B cell (primary cell): ENCODE data around the gene DZIP1L. TPM values are rescaled to one million over a fixed set of nuclear protein-coding genes. Genes with fewer than 3 reads are reported as not detected.

ENCODE experiments used
- ATAC-seq: fragments of 200-7000 bp; cut with Tn5 transposase; one replicate; pipeline ENCODE4 v1.10.0; 2021; ENCODE audit warnings: low read depth, mild to moderate bottlenecking, moderate number of reproducible peaks, moderate library complexity
- CTCF ChIA-PET: fragments of 350-600 bp; sonication (Branson Sonifier 250); formaldehyde crosslinking; loops from one replicate; lab custom pipeline; 2021; ENCODE audit warnings: antibody characterized with exemption, inconsistent platforms; lab: Charles Lee
- POLR2A ChIA-PET: fragments of 350-600 bp; sonication (Branson Sonifier 250); formaldehyde crosslinking; loops from one replicate; lab custom pipeline; 2021; ENCODE audit warnings: antibody characterized with exemption; lab: Charles Lee
- DNase-seq: peaks from one replicate; pipeline ENCODE4 v3.0.0; 2013
- H2AFZ ChIP-seq: 2 replicates; pipeline ENCODE4 v1.6.1; 2012; ENCODE audit warnings: mild to moderate bottlenecking, low read depth, low read length; ENCODE audit not compliant: insufficient read depth, poor library complexity, severe bottlenecking
- H3K27ac ChIP-seq, 2 donors: 1 replicate in 1 of 2; 2 replicates in 1 of 2; pipeline ENCODE4 v1.5.1; 2012 to 2013; ENCODE audit warnings: low read length in 2 of 2, mild to moderate bottlenecking in 2 of 2, moderate library complexity in 1 of 2
- H3K27me3 ChIP-seq, 4 experiments: fragments of 200-600 bp in 1 of 4; sonication (generic) in 1 of 4; replicated peaks in 1 of 4; 1 replicate in 2 of 4; 2 replicates in 2 of 4; pipeline versions ENCODE4 v1.6.1 to v1.7.0; 2013 to 2016; ENCODE audit warnings: low read length in 3 of 4, mild to moderate bottlenecking in 2 of 4, mixed read lengths in 1 of 4, moderate library complexity in 1 of 4; ENCODE audit not compliant: insufficient read depth in 4 of 4, control insufficient read depth in 3 of 4; ENCODE audit errors: control extremely low read depth in 1 of 4
- H3K36me3 ChIP-seq, 2 experiments: replicated peaks in 1 of 2; 1 replicate in 1 of 2; 2 replicates in 1 of 2; pipeline versions ENCODE4 v1.6.1 to v1.7.1; 2013; ENCODE audit warnings: low read length in 1 of 2; ENCODE audit not compliant: insufficient read depth in 2 of 2, control insufficient read depth in 1 of 2; ENCODE audit errors: control extremely low read depth in 1 of 2, extremely low read depth in 1 of 2
- H3K4me1 ChIP-seq, 2 donors: fragments of 200-600 bp in 1 of 2; sonication (generic) in 1 of 2; 1 replicate in 1 of 2; 2 replicates in 1 of 2; pipeline versions ENCODE4 v1.5.1 to v1.6.1; 2013 to 2017; ENCODE audit warnings: low read length in 2 of 2; ENCODE audit not compliant: control insufficient read depth in 2 of 2, insufficient read depth in 2 of 2
- H3K4me2 ChIP-seq: replicated peaks from 2 replicates; pipeline ENCODE3; 2012; ENCODE audit warnings: mild to moderate bottlenecking, low read depth, low read length; ENCODE audit not compliant: poor library complexity, severe bottlenecking
- H3K4me3 ChIP-seq, 5 experiments: fragments of 200-600 bp in 1 of 5; sonication (generic) in 1 of 5; 1 replicate in 3 of 5; 2 replicates in 2 of 5; pipeline versions ENCODE4 v1.5.1 to v1.7.0; 2011 to 2016; ENCODE audit warnings: low read length in 4 of 5, mild to moderate bottlenecking in 4 of 5, low read depth in 2 of 5, control low read depth in 1 of 5, moderate library complexity in 1 of 5; ENCODE audit not compliant: insufficient read depth in 1 of 5; ENCODE audit errors: control extremely low read depth in 1 of 5, extremely low read depth in 1 of 5
- H3K79me2 ChIP-seq: fragments of 200-600 bp; sonication (generic); one replicate; pipeline ENCODE4 v1.6.0; 2016; ENCODE audit warnings: low read length; ENCODE audit not compliant: control insufficient read depth, insufficient read depth
- H3K9ac ChIP-seq: fragments of 200-600 bp; sonication (generic); 2 replicates; pipeline ENCODE4 v1.6.1; 2017; ENCODE audit warnings: mild to moderate bottlenecking, low read length, moderate library complexity
- H3K9me3 ChIP-seq, 3 donors: one replicate each; pipeline versions ENCODE4 v1.6.1 to v1.7.1; 2013; ENCODE audit warnings: low read length in 2 of 3; ENCODE audit not compliant: control insufficient read depth in 2 of 3, insufficient read depth in 1 of 3; ENCODE audit errors: control extremely low read depth in 1 of 3
- H4K20me1 ChIP-seq: 2 replicates; pipeline ENCODE4 v1.6.0; 2012; ENCODE audit warnings: mild to moderate bottlenecking, low read length; ENCODE audit not compliant: insufficient read depth, control insufficient read depth, poor library complexity, severe bottlenecking
- H3K27ac Mint-ChIP-seq: one replicate; pipeline ENCODE4 v1.8.0; 2021; ENCODE audit warnings: mixed read lengths
- H3K27me3 Mint-ChIP-seq: one replicate; pipeline ENCODE4 v1.8.0; 2021; ENCODE audit warnings: mixed read lengths
- H3K4me1 Mint-ChIP-seq: one replicate; pipeline ENCODE4 v1.8.0; 2021; ENCODE audit warnings: mixed read lengths
- H3K4me3 Mint-ChIP-seq: one replicate; pipeline ENCODE4 v1.8.0; 2021; ENCODE audit warnings: mixed read lengths
- H3K9me3 Mint-ChIP-seq: one replicate; pipeline ENCODE4 v1.8.0; 2022; ENCODE audit warnings: mixed read lengths; ENCODE audit not compliant: insufficient read depth
- EZH2 ChIP-seq: IDR thresholded peaks from 2 replicates; pipeline ENCODE4 v1.6.1; 2012; ENCODE audit warnings: borderline replicate concordance, low read depth, mild to moderate bottlenecking, moderate library complexity, low read length; ENCODE audit not compliant: insufficient read depth, poor library complexity, severe bottlenecking
- WGBS: methylation state at CpG from one replicate; pipeline ENCODE4 v1.1.5; 2013; ENCODE audit warnings: missing lambda C conversion rate; ENCODE audit not compliant: insufficient coverage; 5-methylcytosine and 5-hydroxymethylcytosine counted together
- intact Hi-C: fragments of 100-400 bp; cut with micrococcal nuclease; formaldehyde crosslinking; loops from one replicate; pipeline ENCODE4 v1.10.0; 2022
- polyA plus RNA-seq: library from polyadenylated mRNA; depleted of rRNA; stranded (reverse); fragments of >200 nt; gene quantifications from 2 replicates; pipeline ENCODE4 v1.2.3, GENCODE V29; 2012
- total RNA-seq, 2 donors: library from RNA; stranded (reverse); fragments of 120-200 nt in 1 of 2; gene quantifications; 1 replicate in 1 of 2; 2 replicates in 1 of 2; pipeline versions ENCODE4 v1.2.3 to v1.2.4, GENCODE V29; 2013 to 2022
- TF ChIP-seq, protein P1 (sequence below): fragments of 200-600 bp; IDR thresholded peaks from one replicate; pipeline ENCODE4 v1.8.0; 2022; ENCODE audit warnings: antibody characterized with exemption, mild to moderate bottlenecking

The DZIP1L gene
- total and polyA plus RNA-seq, 2 donors (not counting 1 experiment from before 2014, with no cell fraction given), result not detected

DNA sequence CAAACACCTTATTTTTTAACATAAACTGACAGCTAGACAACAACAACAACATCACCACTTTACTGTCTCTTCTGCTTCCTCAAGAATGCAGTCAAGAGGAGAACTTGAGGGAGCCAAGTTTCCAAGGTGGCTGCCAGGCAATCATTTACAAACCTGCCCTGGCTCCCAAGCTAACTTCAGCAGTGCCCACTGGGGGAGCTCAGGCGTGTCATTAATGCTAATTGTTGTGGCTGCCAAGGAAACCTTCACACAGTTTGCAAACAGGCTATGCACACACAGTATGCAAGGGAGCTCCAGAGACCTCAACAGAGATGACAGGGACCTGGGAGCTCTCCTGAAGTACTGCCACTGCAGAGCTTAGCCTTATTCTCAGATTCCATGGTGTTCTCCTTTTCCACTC lies 2.1 kb downstream of the DZIP1L start:
- Mint-ChIP-seq H3K27me3 (peaks cover 60% of the 10 kb centered on the region), H3K9me3 (no peaks in the 10 kb centered on the region), H3K4me3 (no peak overlapping the region), H3K27ac (no peak overlapping the region), H3K4me1 (peaks cover 10% of the 10 kb centered on the region)
- intact Hi-C loops, result no loop called here
- DNase-seq (no peak), ATAC-seq (no peak)
- Histone ChIP-seq H3K27ac (no peak overlapping the region), H3K79me2 (no peaks in the 10 kb centered on the region), H3K4me3 (no peak overlapping the region), H3K4me2 (no peak overlapping the region), H2AFZ (no peak overlapping the region), H4K20me1 (no peaks in the 10 kb centered on the region), H3K36me3 (no peaks in the 10 kb centered on the region), H3K27me3 (peaks cover 0 to 29% (median 12%) of the 10 kb centered on the region in 4 experiments), H3K4me1 (peaks cover 12 to 14% of the 10 kb centered on the region in 2 donors), H3K9ac (no peak overlapping the region), H3K9me3 (peaks cover 0 to 7% (median 0%) of the 10 kb centered on the region in 3 donors)
- ChIA-PET POLR2A (no interaction called here), CTCF (no interaction called here)
- WGBS, result 100% methylated on average over 1 of the region's 1 CpG
- no peak for TF ChIP-seq EZH2
- TF ChIP-seq, protein P1, sequence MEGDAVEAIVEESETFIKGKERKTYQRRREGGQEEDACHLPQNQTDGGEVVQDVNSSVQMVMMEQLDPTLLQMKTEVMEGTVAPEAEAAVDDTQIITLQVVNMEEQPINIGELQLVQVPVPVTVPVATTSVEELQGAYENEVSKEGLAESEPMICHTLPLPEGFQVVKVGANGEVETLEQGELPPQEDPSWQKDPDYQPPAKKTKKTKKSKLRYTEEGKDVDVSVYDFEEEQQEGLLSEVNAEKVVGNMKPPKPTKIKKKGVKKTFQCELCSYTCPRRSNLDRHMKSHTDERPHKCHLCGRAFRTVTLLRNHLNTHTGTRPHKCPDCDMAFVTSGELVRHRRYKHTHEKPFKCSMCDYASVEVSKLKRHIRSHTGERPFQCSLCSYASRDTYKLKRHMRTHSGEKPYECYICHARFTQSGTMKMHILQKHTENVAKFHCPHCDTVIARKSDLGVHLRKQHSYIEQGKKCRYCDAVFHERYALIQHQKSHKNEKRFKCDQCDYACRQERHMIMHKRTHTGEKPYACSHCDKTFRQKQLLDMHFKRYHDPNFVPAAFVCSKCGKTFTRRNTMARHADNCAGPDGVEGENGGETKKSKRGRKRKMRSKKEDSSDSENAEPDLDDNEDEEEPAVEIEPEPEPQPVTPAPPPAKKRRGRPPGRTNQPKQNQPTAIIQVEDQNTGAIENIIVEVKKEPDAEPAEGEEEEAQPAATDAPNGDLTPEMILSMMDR, result no peak

DNA sequence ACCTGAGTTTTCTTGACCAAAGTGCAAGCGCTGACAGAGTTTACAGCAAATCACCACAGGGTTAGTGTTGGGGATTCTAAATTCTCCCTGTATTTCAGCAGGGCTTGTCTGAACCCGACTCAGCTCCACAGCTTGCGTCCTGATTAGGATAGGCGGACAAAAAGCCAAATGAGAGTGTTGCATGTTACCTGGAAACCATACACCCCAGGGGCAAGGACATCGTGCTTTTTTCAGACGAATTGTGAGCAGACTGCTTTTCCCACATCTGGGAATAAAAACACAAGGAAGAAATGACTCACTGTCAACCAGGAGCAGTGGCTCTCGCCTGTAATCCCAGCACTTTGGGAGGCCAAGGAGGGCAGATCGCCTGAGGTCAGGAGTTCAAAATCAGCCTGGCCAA lies 3.0 kb downstream of the DZIP1L start:
- no peak overlapping the region for H2AFZ ChIP-seq
- intact Hi-C loops, result no loop called here
- 97% methylated on average over 8 of the region's 8 CpGs for WGBS

More for the DNA sequence above, 3.0 kb downstream of the DZIP1L start:
- Histone ChIP-seq H3K4me1 (peaks cover 12 to 14% of the 10 kb centered on the region in 2 donors), H3K9ac (no peak overlapping the region), H3K4me3 (no peak overlapping the region), H4K20me1 (no peaks in the 10 kb centered on the region), H3K79me2 (no peaks in the 10 kb centered on the region), H3K27me3 (peaks cover 0 to 29% (median 12%) of the 10 kb centered on the region in 4 experiments), H3K27ac (no peak overlapping the region), H3K4me2 (no peak overlapping the region), H3K36me3 (no peaks in the 10 kb centered on the region), H3K9me3 (peaks cover 0 to 7% (median 0%) of the 10 kb centered on the region in 3 donors)
- peaks cover 58% of the 10 kb centered on the region for H3K27me3 Mint-ChIP-seq
- no peaks in the 10 kb centered on the region for H3K9me3 Mint-ChIP-seq
- no peak for DNase-seq
- ChIA-PET POLR2A (no interaction called here), CTCF (interaction anchor here (1.1 kb wide), 1 partner anchor 13 kb away, joined by 3 read pairs; no protein-coding TSS in a partner anchor)
- H3K4me1 Mint-ChIP-seq, result peaks cover 10% of the 10 kb centered on the region
- no peak overlapping the region for H3K4me3 Mint-ChIP-seq
- no peak overlapping the region for H3K27ac Mint-ChIP-seq
- TF ChIP-seq EZH2, result no peak
- TF ChIP-seq, protein P1, result no peak
- no peak for ATAC-seq
